ENCODE data around the gene USP49. TPM values are rescaled to one million over a fixed set of nuclear protein-coding genes. Genes with fewer than 3 reads are reported as not detected.

The USP49 gene
- total and polyA plus RNA-seq, 12 donors: 0.58 to 2.0 (median 1.7) TPM

DNA sequence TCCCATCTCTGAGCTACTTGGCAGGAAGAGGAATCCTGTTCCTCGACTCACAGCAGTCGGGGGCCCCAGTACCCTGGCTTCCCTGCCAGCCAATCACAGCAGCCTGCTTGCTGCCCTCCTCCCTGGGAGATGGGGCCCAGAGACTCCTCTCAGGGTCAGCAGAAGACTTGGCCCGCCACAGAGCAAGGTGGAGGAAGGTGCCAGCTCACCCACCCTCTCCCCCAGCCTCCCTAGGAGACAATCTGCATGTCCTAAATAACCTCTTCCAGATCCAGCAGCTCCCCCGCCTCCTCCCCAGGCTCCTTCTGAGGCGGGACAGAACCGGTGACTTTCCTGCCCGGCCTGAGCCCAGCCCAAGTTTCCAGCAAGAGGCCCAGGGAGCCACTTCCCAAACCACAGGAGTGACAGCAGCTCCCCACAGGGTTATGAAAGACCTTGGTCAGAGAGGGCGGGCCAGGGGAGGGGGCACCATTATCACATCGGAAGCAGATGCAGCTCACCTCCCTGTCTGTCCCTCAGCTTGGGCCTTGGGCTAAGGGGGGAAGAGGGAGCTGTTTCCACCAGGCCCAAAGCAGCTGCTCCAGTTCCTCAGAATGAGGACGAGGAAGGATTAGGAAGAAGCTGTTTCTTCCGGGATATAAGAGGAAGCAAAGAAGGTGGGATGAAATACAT is 44.1 kb upstream of the USP49 start:
- Histone ChIP-seq H3K27me3 (no peaks in the 10 kb centered on the region), H3K9me3 (no peaks in the 10 kb centered on the region), H3K4me1 (peaks cover 26 to 81% (median 58%) of the 10 kb centered on the region in 9 donors), H3K27ac (peak overlapping the region; percentile 38 to 94 (median 88)), H3K4me3 (peak overlapping the region in 7 of 10 donors; percentile 4 to 99 (median 95)), H3K36me3 (peaks cover 0 to 41% (median 18%) of the 10 kb centered on the region in 9 donors)
- TF ChIP-seq, protein P1, sequence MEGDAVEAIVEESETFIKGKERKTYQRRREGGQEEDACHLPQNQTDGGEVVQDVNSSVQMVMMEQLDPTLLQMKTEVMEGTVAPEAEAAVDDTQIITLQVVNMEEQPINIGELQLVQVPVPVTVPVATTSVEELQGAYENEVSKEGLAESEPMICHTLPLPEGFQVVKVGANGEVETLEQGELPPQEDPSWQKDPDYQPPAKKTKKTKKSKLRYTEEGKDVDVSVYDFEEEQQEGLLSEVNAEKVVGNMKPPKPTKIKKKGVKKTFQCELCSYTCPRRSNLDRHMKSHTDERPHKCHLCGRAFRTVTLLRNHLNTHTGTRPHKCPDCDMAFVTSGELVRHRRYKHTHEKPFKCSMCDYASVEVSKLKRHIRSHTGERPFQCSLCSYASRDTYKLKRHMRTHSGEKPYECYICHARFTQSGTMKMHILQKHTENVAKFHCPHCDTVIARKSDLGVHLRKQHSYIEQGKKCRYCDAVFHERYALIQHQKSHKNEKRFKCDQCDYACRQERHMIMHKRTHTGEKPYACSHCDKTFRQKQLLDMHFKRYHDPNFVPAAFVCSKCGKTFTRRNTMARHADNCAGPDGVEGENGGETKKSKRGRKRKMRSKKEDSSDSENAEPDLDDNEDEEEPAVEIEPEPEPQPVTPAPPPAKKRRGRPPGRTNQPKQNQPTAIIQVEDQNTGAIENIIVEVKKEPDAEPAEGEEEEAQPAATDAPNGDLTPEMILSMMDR (IDR thresholded peaks at IDR 0.05): no peak
- ATAC-seq (peak in 2 of 8 donors; percentile 0 to 1), DNase-seq (peak; percentile 33 to 35)
- WGBS, 2 donors: 30 to 46% methylated on average over 11 of the region's 11 CpGs
- intact Hi-C loops (cut with DNase I): loop anchor here in 7 of 10 donors (5.0 kb wide), 3 partner anchors 103 to 157 kb away; partner anchors contain the start of genes TOMM6 (in 2 of the 7) and PRICKLE4 (in 1 of the 7)

GRCh38 chr6:41938590-41939175 is 43.5 kb upstream of the USP49 start:
- H3K4me3 ChIP-seq: peak overlapping the region in 6 of 10 donors; percentile 4 to 99 (median 96)
- WGBS, 2 donors: 64 to 74% methylated on average over 5 of the region's 5 CpGs
- H3K27me3 ChIP-seq: no peaks in the 10 kb centered on the region
- no peaks in the 10 kb centered on the region for H3K9me3 ChIP-seq
- peak overlapping the region; percentile 38 to 94 (median 88) for H3K27ac ChIP-seq
- H3K4me1 ChIP-seq: peaks cover 26 to 81% (median 58%) of the 10 kb centered on the region in 9 donors
- intact Hi-C loops (cut with DNase I): loop anchor here in 7 of 10 donors (5.0 kb wide), 3 partner anchors 104 to 156 kb away; partner anchors contain the start of genes TOMM6 (in 2 of the 7) and PRICKLE4 (in 1 of the 7)
- TF ChIP-seq, protein P1 (IDR thresholded peaks at IDR 0.05): no peak
- DNase-seq (no peak), ATAC-seq (no peak)
- peaks cover 0 to 48% (median 25%) of the 10 kb centered on the region in 9 donors for H3K36me3 ChIP-seq

GRCh38 chr6:41937861-41938574 is 42.8 kb upstream of the USP49 start:
- H3K36me3 ChIP-seq: peaks cover 0 to 54% (median 30%) of the 10 kb centered on the region in 9 donors
- no peaks in the 10 kb centered on the region for H3K27me3 ChIP-seq
- intact Hi-C loops (cut with DNase I): loop anchor here in 8 of 10 donors (2.0 to 5.0 kb wide), 5 partner anchors 17 to 156 kb away; partner anchors contain the start of genes TOMM6 (in 2 of the 8), BYSL (in 1 of the 8), MED20 (in 1 of the 8) and PRICKLE4 (in 1 of the 8)
- H3K9me3 ChIP-seq: no peaks in the 10 kb centered on the region
- DNase-seq (peak; percentile 22 to 40), ATAC-seq (peak in 1 of 8 donors; percentile 5)
- peaks cover 26 to 74% (median 58%) of the 10 kb centered on the region in 9 donors for H3K4me1 ChIP-seq
- 41 to 42% methylated on average over 4 of the region's 4 CpGs for WGBS, 2 donors
- TF ChIP-seq, protein P1 (IDR thresholded peaks at IDR 0.05): no peak
- peak overlapping the region; percentile 20 to 94 (median 88) for H3K27ac ChIP-seq
- peak overlapping the region in 2 of 10 donors; percentile 13 to 99 for H3K4me3 ChIP-seq

Data from heart right ventricle (tissue), 16 donors.